Activated effector memory CD4-positive, alpha-beta T cell treated with Interleukin-2 at 50 U/mL for 16 hours (primary cell): ENCODE measurements around the gene HACE1.
"Not testable (repeated sequence)": the region's sequence is repeated elsewhere in the genome, so short reads cannot be mapped to it uniquely, and the experiment has no call there.

ENCODE experiments used
- DNase-seq: peaks from one replicate; pipeline ENCODE4 v3.0.0-alpha.2; 2020

Gene HACE1

DNA sequence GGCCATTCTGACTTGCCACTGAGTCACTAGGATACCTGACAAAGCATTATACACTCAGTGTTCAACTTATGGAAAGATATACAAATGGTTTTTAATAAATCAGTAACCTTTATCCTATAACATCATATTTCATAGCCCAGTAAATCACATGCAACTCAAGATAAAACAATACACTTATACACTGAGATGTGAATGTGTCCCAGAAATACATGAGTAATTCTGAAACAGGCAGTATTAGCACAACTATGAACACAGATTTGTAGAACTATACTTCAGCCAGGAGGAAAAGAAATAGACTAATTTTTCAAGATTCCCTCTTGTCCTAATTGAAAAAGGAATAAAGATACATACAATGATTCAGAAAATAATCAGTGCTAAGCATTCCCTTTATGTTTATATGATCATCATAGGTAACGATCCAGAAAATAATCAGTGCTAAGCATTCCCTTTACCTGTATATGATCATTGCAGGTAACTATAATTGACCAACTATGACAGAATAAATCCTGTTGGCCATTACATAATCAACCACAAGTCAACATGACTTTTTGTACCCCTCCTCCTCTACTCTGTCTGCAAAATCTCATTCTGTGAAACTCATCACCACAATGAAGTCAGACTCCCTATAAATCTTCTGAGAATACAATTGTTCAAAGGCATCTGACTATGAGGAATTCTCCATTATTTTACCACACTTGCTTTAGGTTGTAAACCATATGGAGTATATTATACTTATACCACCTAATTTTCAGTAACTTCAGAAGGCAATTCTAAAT is 30.3 kb downstream of the HACE1 start:
- DNase-seq: no peak

DNA sequence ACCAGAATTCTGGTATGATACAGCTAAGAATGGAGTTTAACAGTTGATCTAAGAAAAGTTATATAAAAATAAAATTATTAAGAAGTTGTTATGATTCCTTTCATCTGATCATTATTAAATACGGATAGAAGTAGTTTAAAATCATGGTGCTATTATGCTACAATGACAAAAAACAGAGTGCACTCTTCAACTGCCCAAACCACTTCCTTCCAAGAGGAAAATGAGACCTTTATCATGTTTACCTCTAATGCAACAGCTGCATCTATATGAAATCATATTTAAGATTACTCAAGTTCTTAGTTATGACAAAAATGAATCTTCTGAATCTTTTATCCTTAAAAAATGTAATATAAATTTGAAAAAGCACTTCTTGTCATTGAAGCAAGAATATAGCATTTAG is 31.2 kb downstream of the HACE1 start:
- no peak for DNase-seq

DNA sequence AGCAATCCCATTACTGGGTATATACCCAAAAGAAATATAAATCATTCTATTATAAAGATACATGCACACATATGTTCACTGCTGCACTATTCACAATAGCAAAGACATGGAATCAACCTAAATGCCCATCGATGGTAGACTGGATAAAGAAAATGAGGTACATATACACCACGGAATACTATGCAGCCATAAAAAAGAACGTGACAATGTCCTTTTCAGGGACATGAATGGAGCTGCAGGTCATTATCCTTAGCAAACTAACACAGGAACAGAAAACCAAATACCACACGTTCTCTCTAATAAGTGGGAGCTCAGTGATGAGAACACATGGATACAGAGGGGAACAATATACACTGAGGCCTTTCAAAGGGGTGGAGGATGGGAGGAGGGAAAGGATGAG is 38.9 kb downstream of the HACE1 start:
- not testable (repeated sequence) for DNase-seq

DNA sequence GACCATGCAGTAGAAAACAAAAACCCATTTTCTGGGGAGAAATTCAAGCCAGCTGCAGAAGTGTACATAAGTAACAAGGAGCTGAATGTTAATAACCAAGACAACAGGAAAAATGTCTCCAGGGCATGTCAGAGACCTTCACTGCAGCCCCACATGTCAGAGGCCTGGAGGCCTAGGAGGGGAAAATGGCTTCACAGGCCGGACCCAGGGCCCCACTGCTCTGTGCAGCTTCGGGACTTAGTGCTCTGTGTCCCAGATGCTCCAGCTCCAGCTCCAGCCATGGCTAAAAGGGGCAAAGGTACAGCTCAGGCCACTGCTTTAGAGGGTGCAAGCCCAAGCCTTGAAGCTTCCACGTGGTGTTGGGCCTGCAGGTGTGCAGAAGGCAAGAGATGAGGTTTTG is 43.6 kb downstream of the HACE1 start:
- no peak for DNase-seq

DNA sequence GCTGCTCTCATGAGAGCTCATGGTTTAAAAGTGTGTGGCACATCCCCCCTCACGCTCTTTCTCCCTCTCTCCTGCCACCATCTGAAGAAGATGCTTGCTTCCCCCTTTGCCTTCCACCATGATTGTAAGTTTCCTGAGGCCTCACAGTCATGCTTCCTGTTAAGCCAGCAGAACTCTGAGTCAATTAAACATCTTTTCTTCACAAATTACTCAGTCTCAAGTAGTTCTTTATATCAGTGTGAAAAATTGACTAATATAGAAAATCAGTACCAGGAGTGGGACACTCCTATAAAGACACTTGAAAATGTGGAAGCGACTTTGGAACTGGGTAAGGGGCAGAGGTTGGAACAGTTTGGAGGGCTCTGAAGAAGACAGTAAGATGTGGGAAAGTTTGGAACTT is 45.0 kb downstream of the HACE1 start:
- DNase-seq: no peak

DNA sequence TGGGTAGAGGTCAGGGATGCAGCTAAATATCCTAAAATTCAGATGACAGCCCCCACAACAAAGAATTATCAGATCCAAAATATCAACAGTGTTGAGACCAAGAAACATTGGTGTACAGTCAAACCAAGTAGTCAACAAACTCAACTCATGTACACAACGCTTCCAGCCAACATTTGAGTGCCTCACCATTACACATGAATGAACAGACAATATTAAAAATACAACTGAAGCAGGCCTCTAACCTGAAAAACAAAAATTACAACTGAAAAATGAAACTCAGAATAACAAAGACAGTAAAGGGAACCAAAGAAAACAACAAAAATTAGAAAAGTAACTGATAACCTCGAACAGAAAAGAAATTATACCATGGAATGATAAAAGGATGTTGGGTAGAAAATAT is 46.2 kb downstream of the HACE1 start:
- no peak for DNase-seq

DNA sequence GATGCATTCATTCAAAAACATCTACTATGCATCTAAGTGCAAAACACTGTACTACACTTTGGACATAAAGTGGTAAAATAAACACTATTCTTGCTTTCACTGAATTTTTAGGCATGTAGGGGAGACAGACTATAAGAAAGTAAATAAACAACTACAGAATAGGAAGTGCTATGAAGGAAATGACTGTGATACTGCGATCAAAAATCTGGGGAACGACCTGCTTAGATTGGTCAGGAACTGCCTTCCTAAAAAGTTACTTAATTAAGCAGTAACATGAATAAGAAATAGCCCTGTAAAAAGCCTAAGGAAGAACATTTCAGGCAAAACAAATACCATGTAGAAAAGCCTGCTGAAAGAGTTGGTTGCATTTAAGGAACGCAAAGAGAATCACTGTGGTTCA is 50.6 kb downstream of the HACE1 start:
- DNase-seq: no peak

DNA sequence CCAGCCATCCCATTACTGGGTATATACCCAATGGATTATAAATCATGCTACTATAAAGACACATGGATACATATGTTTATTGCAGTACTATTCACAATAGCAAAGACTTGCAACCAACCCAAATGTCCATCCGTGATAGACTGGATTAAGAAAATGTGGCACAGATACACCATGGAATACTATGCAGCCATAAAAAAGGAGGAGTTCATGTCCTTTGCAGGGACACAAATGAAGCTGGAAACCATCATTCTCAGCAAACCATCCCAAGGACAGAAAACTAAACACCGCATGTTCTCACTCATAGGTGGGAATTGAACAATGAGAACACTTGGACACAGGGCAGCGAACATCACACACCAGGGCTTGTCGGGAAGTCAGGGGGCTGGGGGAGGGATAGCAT is 54.4 kb downstream of the HACE1 start:
- not testable (repeated sequence) for DNase-seq

DNA sequence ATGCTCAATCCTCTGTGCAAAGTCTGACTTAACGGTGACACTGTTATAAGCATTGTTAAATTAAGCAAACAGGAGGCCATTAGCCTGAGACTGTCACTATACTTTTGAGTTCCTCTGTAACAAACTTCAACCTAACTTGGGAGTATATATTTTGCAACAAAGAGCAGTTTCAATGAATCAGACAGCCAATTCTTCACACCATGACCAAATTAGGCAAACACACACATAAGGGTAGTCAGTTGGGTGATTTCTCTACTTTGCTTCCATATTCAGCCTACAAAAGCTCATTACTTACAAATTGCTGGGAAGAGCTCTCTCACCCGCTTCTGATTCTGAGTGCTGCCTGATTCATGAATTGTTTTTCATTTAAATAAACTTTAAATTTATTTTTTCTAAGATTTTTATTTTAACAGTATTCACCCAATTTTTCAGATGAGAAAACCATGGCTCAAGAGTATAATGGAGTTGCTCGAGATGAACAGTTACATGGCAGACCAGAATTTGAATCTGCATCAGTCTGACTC is 60.5 kb downstream of the HACE1 start:
- no peak for DNase-seq

DNA sequence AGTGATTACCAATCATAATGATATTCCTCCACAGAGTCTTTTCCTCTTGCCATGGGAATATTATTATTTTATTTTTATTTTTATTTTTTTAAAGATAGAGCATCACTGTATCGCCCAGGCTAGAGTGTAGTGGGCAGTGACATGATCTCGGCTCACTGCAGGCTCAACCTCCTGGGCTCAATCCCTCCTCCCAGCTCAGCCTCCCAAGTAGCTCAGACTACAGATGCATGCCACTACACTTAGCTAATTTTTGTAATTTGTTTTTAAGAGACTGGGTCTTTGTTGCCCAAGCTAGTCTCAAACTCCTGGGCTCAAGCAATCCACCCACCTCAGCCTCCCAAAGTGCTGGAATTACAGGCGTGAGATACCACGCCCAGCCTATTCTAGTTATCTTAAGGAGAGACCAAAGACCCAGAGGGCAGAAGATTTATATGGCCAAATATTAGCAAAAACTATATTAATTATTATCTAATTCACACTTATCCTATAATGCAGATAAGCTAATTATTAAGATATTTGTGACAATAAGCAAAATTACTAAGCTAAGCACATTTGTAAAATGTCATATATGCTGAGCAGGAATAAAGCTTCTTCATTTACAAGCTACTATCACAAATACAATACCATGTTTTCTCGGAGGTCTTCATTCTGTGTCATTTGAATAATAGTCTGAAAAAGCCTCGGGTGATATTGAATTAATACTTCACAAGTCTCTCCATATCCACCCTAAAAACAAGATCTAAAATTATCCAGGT is 63.5 kb downstream of the HACE1 start:
- DNase-seq: no peak

DNA sequence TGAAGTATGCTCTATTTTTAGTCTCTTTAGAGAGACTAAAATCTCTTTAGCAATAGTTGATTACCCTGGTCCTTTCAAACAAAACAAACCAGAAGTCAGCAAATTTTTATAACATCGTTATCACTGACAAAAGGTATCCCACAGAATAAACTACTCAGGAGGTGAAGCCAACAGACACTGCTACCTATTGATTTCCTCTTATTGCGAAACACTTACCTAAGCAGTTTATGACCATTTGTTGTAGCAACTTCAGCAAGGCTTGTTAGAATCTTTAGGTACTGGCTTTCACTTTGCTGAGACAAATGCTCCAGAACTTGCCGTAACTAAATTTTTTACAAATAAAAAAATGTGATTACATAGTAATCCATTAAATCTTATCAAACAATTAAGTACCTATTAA is 64.4 kb downstream of the HACE1 start:
- no peak for DNase-seq

DNA sequence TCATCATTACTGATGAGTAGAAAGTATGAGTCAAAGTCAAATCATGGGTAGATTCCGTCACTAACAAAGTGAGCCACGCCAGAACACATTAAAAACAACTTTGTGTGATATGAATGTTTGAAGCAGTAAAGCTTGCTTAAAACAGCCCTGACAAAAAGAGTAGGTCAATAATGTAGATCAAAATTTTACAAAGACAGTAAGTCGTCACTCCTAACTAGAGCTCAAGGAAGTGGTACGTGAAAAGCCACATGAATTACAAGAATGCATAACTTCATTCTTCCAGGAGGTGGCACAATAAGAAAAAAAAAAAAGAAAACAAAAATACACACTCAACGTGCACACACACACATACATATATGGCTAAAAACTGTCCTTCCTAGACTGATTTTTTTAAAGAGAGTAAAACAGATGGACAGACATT is 69.9 kb downstream of the HACE1 start:
- DNase-seq: no peak

DNA sequence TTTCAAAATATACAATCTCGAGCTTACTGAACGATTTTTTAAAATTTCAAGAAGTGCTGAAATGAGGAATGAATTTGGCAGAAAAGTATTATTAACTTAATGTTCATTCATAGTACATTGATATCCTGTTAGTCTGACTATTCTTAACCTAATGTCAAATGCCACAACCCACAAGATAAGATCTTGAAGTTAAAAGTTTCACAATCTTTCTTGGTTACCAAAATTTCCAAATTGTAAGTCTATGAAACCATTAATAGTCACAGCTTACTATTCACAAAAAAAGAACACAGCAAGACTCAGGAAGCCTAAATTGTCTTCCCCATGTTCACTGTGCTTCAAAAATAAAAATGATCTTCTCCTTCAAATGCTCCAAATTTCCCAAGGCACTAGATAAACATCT is 71.3 kb downstream of the HACE1 start:
- DNase-seq: no peak

DNA sequence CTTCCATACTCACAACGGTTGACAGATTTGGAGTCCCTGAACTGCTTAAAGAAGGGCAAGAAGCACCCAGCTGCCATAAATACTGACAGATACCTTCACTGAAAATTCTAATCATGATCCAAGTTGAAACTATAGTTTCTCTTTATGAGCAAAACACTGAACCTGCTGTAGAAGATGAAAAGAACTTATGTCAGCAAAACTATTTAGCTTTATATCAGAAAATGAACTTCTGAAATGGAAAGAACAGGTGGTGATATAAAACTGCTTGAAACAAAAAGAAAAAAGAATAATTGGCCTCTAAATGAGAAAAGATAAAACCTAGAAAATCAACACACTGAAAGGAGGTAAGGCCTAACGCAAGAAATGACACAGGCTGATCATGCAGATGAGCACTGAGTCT is 72.4 kb downstream of the HACE1 start:
- no peak for DNase-seq

DNA sequence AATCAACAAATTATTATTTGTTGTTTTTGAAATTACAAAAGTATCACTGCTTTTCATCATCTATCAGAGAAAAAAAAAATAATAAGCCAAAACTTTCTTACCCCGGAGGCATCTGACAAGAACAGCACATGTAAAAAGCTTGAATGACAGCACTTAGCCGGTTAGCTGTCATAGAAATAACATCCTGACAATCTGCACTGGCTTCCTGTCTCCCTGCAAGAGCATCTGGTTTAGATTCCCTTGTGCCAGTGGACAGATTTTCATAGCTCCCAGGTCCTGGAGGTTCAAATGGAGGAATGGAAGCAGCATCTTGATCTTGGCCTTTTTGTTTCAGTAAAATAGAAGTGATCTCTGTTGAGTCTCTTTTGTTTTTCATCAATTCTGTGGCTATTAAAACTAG is 74.8 kb downstream of the HACE1 start:
- DNase-seq: no peak

DNA sequence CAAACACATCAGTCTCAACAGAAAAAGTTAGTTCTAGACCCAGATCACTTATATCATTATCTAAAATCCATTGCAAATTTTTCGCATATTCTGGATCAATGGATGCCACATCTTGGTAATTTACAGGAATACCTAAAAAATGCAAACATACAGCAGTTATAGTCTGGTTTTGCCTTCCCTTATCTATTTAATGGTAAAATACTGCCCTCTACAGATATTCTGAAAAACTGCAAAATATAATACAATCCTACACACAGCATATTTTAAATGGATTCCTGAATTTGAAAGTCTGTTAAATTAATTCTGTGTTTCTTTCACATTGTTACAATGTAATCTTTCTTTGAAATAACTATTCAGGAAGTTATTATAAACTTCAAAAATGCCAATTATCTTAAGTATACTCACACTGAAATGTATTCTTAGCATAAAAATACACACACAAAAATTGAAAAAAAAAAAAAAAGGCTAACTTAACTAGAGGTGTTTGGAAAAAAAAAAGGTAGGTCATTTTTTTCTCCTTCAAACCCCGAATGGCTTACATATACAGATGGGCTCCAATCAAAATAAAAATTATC is 88.4 kb downstream of the HACE1 start:
- DNase-seq: no peak

DNA sequence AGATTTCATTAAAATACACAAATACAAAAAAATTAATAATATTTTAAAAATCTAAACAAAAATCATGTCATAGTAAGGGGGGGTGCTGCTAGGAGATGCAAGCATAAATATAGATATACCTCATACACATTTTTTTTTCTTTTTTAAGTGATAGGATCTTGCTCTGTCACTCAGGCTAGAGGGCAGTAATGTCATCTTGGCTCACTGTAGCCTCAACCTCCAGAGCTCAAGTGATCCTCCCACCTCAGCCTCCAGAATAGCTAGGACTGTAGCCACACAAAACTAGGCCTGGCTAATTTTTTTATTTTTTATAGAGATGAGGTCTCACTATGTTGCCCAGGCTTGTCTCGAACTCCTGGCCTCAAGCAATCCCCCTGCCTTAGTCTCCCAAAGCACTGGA is 90.8 kb downstream of the HACE1 start:
- DNase-seq: no peak

DNA sequence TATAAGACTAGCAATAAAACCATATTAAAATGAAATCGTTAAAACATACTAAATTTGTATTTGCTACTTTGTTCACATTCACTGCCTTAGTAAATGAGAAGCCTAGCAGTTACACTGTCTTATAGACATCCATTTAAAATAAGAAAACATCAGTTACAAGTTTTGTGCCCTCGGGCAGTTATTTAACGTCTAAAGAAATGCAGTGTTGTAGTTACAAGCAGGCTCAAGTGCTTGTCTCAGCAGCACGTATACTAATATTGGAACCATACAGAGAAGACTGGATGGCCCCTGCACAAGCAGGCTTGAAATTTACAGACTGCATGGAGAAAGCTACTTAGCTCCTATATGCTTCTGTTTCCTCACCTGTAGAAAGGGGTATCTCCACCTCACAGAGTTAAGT is 93.1 kb downstream of the HACE1 start:
- DNase-seq: no peak

DNA sequence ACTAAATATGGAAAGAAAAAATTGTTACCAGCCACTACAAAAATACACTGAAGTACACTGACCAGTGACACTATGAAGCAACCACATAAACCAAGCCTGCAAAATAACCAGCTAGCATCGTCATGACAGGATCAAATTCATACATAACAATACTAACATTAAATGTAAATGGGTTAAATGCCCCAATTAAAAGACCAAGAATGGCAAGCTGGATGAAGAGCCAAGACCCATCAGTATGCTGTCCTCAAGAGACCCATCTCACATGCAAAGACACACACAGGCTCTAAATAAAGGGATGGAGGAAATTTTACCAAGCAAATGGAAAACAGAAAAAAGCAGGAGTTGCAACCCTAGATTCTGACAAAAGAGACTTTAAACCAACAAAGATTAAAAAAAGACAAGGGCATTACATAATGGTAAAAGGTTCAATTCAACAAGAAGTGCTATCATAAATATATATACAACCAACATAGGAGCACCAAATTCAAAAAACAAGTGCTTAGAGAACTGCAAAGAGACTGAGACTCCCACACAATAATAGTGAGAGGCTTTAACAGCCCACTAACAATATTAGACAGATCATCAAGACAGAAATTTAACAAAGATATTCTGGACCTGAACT is 104.8 kb downstream of the HACE1 start:
- no peak for DNase-seq

DNA sequence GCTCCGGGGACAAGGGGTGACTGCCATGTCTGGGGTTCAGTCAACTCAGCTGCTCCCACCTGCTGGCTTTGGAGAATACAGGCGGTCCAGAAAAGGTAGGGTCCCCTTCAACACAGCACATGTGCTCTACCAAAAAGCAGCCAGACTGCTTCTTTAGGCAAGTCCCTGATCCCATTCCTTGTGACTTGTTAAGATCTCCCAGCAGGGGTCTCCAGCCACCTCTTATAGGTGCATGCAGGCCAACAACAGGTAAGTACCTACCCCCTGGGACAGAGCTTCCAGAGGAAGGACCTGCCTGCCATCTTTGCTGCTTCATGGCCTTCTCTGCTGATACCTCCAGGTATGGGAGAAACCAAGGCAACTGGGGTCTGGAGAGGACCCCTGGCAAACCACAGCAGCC is 106.5 kb downstream of the HACE1 start:
- DNase-seq: no peak

DNA sequence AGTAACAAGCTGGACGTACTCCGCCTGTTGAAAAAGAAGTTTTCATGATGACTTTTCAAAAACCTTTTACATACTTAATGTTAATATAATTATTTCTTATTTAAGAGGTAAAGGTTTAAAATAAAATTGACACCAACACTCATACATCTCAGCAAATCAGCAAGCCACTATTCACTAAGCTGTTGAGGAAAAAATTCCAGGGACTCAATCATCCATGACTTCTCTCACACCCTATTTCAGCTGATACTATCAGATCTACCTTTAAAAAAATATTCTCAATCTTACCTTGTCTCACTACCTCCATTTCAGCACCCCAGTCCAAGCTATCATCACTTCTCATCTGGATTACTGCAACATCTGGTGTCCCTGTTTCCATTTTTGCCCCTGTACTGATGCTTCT is 109.3 kb downstream of the HACE1 start:
- DNase-seq: no peak

DNA sequence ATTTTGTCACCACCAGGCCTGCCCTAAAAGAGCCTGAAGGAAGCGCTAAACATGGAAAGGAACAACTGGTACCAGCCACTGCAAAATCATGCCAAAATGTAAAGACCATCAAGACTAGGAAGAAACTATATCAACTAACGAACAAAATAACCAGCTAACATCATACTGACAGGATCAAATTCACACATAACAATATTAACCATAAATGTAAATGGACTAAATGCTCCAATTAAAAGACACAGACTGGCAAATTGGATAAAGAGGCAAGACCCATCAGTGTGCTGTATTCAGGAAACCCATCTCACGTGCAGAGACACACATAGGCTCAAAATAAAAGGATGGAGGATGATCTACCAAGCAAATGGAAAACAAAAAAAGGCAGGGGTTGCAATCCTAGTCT is 120.6 kb downstream of the HACE1 start:
- not testable (repeated sequence) for DNase-seq

DNA sequence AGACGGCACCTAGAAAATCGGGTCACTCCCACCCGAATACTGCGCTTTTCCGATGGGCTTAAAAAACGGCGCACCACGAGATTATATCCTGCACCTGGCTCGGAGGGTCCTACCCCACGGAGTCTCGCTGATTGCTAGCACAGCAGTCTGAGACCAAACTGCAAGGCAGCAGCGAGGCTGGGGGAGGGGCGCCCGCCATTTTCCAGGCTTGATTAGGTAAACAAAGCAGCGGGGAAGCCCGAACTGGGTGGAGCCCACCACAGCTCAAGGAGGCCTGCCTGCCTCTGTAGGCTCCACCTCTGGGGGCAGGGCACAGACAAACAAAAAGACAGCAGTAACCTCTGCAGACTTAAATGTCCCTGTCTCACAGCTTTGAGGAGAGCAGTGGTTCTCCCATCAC is 122.2 kb downstream of the HACE1 start:
- not testable (repeated sequence) for DNase-seq

DNA sequence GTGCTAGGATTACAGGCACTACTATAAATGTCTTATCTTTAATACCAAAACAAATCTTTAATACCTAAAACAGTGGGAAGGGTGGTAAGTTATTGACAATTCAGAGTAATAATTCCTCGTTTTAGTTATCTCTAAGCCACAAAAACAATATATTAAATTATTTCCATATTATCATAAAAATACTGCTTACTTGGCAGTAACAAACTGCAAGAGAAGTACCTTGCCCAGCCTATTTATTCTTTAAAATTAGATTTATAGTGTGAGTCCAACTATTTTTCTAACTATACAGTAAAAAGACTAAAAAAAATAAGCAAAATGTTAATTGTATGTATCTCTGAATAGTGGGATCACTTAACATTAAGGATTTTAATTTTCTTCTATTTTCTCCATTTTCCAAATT is 123.2 kb downstream of the HACE1 start:
- DNase-seq: no peak
